ENCODE measurements around the gene HLCS. TPM values are rescaled to one million over a fixed set of nuclear protein-coding genes. Genes with fewer than 3 reads are reported as not detected.

Gene HLCS
- total RNA-seq, 6 experiments from 2014 or later = 12.6 to 19.1 (median 16.0) TPM

GRCh38 chr21:36700971-36701755, 265.3 kb downstream of the HLCS start:
- 3% methylated on average over 15 of the region's 65 CpGs for WGBS (ENCODE audit: insufficient coverage, low coverage, low lambda C conversion rate, missing lambda C conversion rate)

More at GRCh38 chr21:36700971-36701755, 265.3 kb downstream of the HLCS start:
- Histone ChIP-seq H3K27me3 (peaks cover 56 to 86% of the 10 kb centered on the region in 2 donors), H3K4me3 (no peak overlapping the region), H3K4me1 (peaks cover 0 to 41% (median 4%) of the 10 kb centered on the region in 4 donors), H3K27ac (no peak overlapping the region), H3K36me3 (no peaks in the 10 kb centered on the region), H3K9me3 (no peaks in the 10 kb centered on the region)
- ATAC-seq (peak in 2 of 4 donors; percentile 18 to 23), DNase-seq (no peak)
- intact Hi-C loops (cut with DNase I) = no loop called here
- no peak for TF ChIP-seq POLR2A (IDR thresholded peaks at IDR 0.05)
- TF ChIP-seq, protein P1, sequence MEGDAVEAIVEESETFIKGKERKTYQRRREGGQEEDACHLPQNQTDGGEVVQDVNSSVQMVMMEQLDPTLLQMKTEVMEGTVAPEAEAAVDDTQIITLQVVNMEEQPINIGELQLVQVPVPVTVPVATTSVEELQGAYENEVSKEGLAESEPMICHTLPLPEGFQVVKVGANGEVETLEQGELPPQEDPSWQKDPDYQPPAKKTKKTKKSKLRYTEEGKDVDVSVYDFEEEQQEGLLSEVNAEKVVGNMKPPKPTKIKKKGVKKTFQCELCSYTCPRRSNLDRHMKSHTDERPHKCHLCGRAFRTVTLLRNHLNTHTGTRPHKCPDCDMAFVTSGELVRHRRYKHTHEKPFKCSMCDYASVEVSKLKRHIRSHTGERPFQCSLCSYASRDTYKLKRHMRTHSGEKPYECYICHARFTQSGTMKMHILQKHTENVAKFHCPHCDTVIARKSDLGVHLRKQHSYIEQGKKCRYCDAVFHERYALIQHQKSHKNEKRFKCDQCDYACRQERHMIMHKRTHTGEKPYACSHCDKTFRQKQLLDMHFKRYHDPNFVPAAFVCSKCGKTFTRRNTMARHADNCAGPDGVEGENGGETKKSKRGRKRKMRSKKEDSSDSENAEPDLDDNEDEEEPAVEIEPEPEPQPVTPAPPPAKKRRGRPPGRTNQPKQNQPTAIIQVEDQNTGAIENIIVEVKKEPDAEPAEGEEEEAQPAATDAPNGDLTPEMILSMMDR (IDR thresholded peaks at IDR 0.05) = no peak

Small RNA genes lying within 50 kb of the gene (small RNA-seq; reads per million reads assigned to genes)
- gene RF00019 (0 reads per million in 2 experiments), gene RNA5SP491 (53.8 to 102 reads per million in 2 experiments)

Other genes with a start within 250 kb of the HLCS start
- under 1 TPM in 3 of 6 experiments, not detected in 3; 0.12 to 0.18 (median 0.17) TPM for gene RIPPLY3, start 40.0 kb upstream of the HLCS start, total RNA-seq
- gene PIGP, start 106.4 kb upstream of the HLCS start, total RNA-seq = 10 to 100 TPM; 11.3 to 19.0 (median 17.3) TPM
- 10 to 100 TPM; 46.7 to 68.7 (median 54.2) TPM for gene TTC3, start 106.6 kb upstream of the HLCS start, total RNA-seq

Data from right lobe of liver (tissue), 6 donors.